Thyroid gland (tissue), 4 donors: ENCODE measurements around the gene OBSL1. TPM values are rescaled to one million over a fixed set of nuclear protein-coding genes. Genes with fewer than 3 reads are reported as not detected.

Experiments used
- DNase-seq, 2 donors: peaks; one replicate each; pipeline ENCODE4 v3.0.0-alpha.2; 2019
- H3K27ac ChIP-seq, 3 donors: fragments of 200-600 bp; sonication (generic); 1 replicate in 2 of 3; 2 replicates in 1 of 3; pipeline ENCODE4 v1.5.1; 2016 to 2019; ENCODE audit warnings: mild to moderate bottlenecking in 1 of 3, moderate library complexity in 1 of 3
- H3K27me3 ChIP-seq: fragments of 200-600 bp; sonication (generic); one replicate; pipeline ENCODE4 v1.5.1; 2019
- H3K36me3 ChIP-seq, 2 donors: fragments of 200-600 bp; sonication (generic); one replicate each; pipeline ENCODE4 v1.5.1; 2016 to 2019
- H3K4me1 ChIP-seq, 2 donors: fragments of 200-600 bp; sonication (generic); one replicate each; pipeline ENCODE4 v1.5.1; 2017 to 2019
- H3K4me3 ChIP-seq, 3 donors: fragments of 200-600 bp; sonication (generic); replicated peaks in 1 of 3; 1 replicate in 2 of 3; 2 replicates in 1 of 3; pipeline ENCODE4 v1.5.1; 2016; ENCODE audit warnings: mild to moderate bottlenecking in 1 of 3
- H3K9me3 ChIP-seq: fragments of 200-600 bp; sonication (generic); one replicate; pipeline ENCODE4 v1.5.1; 2017
- POLR2A ChIP-seq, 2 donors: fragments of 450-650 bp; IDR thresholded peaks; one replicate each; pipeline ENCODE4 v1.6.1; 2017; ENCODE audit warnings: antibody characterized with exemption in 2 of 2, mild to moderate bottlenecking in 2 of 2, moderate library complexity in 1 of 2
- WGBS, 2 donors: methylation state at CpG; one replicate each; pipeline ENCODE4 v1.1.5; 2017; 5-methylcytosine and 5-hydroxymethylcytosine counted together
- intact Hi-C: fragments of 100-400 bp; cut with DNase I; formaldehyde crosslinking; loops from one replicate; pipeline ENCODE4 v1.15.1; 2023
- total RNA-seq, 4 donors: library from RNA; depleted of rRNA; stranded (reverse); fragments of >200 nt; gene quantifications; one replicate each; pipeline ENCODE4 v1.2.3, GENCODE V29; 2016
- TF ChIP-seq, protein P1 (sequence below), 6 experiments: fragments of 200-600 bp in 3 of 6; fragments of 450-650 bp in 3 of 6; sonication (generic) in 3 of 6; IDR thresholded peaks; one replicate each; pipeline ENCODE4 v1.5.1; 2016 to 2019; ENCODE audit warnings: antibody characterized with exemption in 6 of 6, mild to moderate bottlenecking in 2 of 6, inconsistent platforms in 1 of 6, moderate library complexity in 1 of 6

OBSL1 gene
- total RNA-seq, 4 donors from 2014 or later, result 142 to 200 (median 170) TPM

DNA sequence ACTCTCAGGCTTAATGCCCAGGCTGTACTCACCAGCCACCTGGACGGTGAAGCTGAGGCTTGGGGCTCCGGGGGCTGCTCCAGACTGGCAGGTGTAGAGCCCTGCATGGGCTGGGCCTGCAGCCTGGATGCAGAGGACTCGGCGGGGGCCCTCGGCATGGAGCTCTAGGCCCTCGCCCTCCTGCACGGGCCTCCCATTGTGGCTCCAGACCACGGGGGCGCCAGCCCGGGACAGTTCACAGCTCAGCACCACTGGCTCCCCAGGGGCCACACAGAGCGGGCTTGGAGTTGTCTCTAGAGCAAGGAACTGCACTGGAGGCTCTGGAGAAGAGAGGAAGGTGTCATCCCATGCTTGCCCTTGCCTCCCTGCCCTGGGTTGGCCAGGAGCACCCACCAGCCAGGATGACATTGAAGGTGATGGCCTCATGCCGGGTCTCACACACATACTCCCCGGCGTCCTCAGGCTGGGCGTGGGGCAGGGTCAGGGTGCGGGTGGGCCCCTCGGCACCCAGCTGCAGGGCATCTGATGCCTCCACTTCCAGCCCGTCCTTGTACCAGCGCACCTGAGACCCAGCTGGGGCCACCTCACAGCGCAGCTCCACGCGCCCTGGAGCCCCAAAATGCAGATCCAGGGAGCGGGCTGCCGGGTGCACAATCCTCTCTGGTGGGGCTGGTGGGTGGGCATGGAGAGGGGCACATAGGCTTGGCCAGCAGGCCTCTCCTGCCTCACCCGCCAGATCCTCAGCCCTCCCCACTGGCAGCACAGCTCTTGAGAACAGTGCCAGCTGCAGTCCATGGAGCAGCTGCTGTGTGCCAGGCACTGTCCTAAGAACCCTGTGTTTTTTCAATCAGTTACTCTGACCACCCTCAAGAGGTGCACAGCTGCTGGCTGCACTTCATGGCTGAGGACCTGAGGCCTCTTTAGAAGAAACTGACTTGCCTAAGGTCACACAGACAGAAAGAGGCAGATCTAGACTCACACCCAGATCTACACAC, 13.3 kb downstream of the OBSL1 start:
- Histone ChIP-seq H3K27ac (no peak overlapping the region), H3K9me3 (no peaks in the 10 kb centered on the region), H3K4me3 (no peak overlapping the region), H3K36me3 (peaks cover 0 to 3% of the 10 kb centered on the region in 2 donors), H3K27me3 (no peaks in the 10 kb centered on the region), H3K4me1 (peaks cover 2 to 10% of the 10 kb centered on the region in 2 donors)
- TF ChIP-seq POLR2A (IDR thresholded peaks at IDR 0.05), result no peak
- intact Hi-C loops, result no loop called here
- no peak for DNase-seq
- WGBS, 2 donors, result 93 to 100% methylated on average over 1 to 10 of the region's 25 CpGs

DNA sequence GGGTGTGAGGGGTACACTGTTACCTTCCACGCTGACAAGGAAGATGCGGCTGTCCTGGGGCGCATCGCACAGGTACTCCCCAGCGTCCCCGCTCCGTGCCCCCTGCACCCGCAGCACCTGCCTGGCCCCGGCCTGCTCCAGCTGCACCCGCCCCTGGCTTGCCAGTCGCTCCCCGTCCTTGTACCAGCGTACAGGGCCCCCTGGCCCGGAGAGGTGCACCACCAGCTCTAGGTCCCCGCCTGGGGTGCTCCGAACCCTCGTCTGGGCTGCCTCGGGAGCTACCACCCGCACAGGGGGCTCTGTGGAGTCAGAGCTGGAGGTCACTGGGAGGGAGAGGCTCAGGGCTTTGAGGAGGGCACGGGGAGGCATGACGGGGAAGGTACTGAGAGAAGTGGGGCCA, 14.0 kb downstream of the OBSL1 start:
- Histone ChIP-seq H3K27me3 (no peaks in the 10 kb centered on the region), H3K4me3 (no peak overlapping the region), H3K36me3 (no peaks in the 10 kb centered on the region), H3K9me3 (no peaks in the 10 kb centered on the region), H3K4me1 (peaks cover 7 to 14% of the 10 kb centered on the region in 2 donors), H3K27ac (no peak overlapping the region)
- no peak for TF ChIP-seq POLR2A (IDR thresholded peaks at IDR 0.05)
- TF ChIP-seq, protein P1, sequence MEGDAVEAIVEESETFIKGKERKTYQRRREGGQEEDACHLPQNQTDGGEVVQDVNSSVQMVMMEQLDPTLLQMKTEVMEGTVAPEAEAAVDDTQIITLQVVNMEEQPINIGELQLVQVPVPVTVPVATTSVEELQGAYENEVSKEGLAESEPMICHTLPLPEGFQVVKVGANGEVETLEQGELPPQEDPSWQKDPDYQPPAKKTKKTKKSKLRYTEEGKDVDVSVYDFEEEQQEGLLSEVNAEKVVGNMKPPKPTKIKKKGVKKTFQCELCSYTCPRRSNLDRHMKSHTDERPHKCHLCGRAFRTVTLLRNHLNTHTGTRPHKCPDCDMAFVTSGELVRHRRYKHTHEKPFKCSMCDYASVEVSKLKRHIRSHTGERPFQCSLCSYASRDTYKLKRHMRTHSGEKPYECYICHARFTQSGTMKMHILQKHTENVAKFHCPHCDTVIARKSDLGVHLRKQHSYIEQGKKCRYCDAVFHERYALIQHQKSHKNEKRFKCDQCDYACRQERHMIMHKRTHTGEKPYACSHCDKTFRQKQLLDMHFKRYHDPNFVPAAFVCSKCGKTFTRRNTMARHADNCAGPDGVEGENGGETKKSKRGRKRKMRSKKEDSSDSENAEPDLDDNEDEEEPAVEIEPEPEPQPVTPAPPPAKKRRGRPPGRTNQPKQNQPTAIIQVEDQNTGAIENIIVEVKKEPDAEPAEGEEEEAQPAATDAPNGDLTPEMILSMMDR (IDR thresholded peaks at IDR 0.05), result no peak
- 90 to 91% methylated on average over 11 to 21 of the region's 21 CpGs for WGBS, 2 donors
- intact Hi-C loops, result no loop called here
- no peak for DNase-seq

DNA sequence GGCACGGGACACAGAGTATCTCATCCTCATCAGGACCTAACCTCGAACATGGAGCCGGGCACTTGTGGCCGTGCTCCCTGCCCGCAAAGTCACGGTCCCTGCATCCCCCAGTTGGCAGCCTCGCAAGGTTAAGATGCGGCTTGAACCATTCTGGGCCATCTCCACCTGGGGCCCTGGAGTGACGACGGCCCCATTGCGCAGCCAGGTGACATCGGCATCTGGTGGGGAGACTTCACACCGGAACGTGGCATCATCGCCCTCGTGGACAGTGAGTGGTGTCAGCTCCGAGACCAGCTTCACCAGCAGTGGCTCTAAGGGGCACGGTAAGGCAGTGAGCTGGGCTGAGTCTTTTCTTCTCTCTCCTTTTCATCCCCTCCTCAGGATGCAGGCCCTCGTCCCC, 14.9 kb downstream of the OBSL1 start:
- H3K4me3 ChIP-seq, result no peak overlapping the region
- WGBS, 2 donors, result 84 to 88% methylated on average over 7 to 13 of the region's 19 CpGs
- H3K27me3 ChIP-seq, result no peaks in the 10 kb centered on the region
- H3K27ac ChIP-seq, result no peak overlapping the region
- DNase-seq, result no peak
- TF ChIP-seq, protein P1 (IDR thresholded peaks at IDR 0.05), result no peak
- TF ChIP-seq POLR2A (IDR thresholded peaks at IDR 0.05), result no peak
- H3K9me3 ChIP-seq, result no peaks in the 10 kb centered on the region
- intact Hi-C loops, result no loop called here
- H3K4me1 ChIP-seq, result peaks cover 13 to 23% of the 10 kb centered on the region in 2 donors
- H3K36me3 ChIP-seq, result no peaks in the 10 kb centered on the region

DNA sequence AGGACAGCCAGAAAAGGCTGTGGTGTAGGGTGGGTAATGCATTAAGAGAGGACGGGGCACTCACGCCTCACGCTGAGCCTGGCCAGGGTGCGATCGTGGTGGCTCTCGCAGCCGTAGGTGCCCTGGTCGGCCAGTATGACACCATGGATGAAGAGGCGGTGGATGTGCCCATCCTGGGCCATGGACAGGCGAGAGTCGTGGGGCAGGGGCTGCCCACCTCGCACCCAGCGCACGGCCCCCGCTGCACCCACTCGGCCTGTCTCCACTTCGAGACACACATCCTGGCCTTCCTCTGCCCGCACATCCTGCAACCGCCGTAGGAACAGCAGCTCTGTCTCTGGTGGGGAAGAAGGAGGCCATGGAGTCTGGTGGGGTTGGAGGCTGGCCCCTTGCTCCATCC, 15.4 kb downstream of the OBSL1 start:
- no peaks in the 10 kb centered on the region for H3K9me3 ChIP-seq
- intact Hi-C loops, result no loop called here
- no peak for TF ChIP-seq POLR2A (IDR thresholded peaks at IDR 0.05)
- TF ChIP-seq, protein P1 (IDR thresholded peaks at IDR 0.05), result no peak
- DNase-seq, result no peak
- peaks cover 16 to 27% of the 10 kb centered on the region in 2 donors for H3K4me1 ChIP-seq
- H3K4me3 ChIP-seq, result no peak overlapping the region
- H3K27me3 ChIP-seq, result no peaks in the 10 kb centered on the region
- H3K36me3 ChIP-seq, result no peaks in the 10 kb centered on the region
- H3K27ac ChIP-seq, result no peak overlapping the region
- WGBS, 2 donors, result 97% methylated on average over 20 of the region's 20 CpGs

DNA sequence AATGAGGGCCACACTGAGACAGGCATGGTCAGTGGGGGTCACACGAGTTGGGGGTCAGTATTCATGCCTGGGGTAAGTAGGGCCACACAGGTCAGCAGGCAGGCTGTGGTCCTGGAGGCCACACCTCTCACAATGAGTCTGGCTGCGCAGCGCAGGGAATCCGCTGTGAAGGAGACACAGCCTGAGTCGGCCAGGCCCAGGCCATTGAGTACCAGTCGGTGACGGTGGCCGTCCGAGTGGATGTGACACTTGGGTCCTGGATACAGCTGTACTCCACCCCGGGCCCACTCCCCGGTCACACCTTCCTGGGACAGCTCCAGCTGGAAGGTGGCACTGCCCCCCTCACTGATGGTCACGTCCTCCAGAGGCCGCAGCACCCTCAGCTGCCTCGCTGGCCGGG, 17.0 kb downstream of the OBSL1 start:
- Histone ChIP-seq H3K9me3 (no peaks in the 10 kb centered on the region), H3K36me3 (no peaks in the 10 kb centered on the region), H3K27me3 (no peaks in the 10 kb centered on the region), H3K4me1 (peaks cover 16 to 21% of the 10 kb centered on the region in 2 donors), H3K4me3 (no peak overlapping the region), H3K27ac (no peak overlapping the region)
- intact Hi-C loops, result no loop called here
- 89 to 95% methylated on average over 8 of the region's 15 CpGs for WGBS, 2 donors
- no peak for DNase-seq
- TF ChIP-seq, protein P1 (IDR thresholded peaks at IDR 0.05), result no peak
- TF ChIP-seq POLR2A (IDR thresholded peaks at IDR 0.05), result no peak
